Effector CD4-positive, alpha-beta T cell (primary cell): ENCODE results near the gene SUN3.
"Not testable (repeated sequence)": the region's sequence is repeated elsewhere in the genome, so short reads cannot be mapped to it uniquely, and the experiment has no call there.

Experiments
- DNase-seq: peaks from one replicate; pipeline ENCODE4 v3.0.0-alpha.2; 2020

The SUN3 gene

GRCh38 chr7:47943676-47944474 lies 85.0 kb downstream of the SUN3 start:
- no peak for DNase-seq

DNA sequence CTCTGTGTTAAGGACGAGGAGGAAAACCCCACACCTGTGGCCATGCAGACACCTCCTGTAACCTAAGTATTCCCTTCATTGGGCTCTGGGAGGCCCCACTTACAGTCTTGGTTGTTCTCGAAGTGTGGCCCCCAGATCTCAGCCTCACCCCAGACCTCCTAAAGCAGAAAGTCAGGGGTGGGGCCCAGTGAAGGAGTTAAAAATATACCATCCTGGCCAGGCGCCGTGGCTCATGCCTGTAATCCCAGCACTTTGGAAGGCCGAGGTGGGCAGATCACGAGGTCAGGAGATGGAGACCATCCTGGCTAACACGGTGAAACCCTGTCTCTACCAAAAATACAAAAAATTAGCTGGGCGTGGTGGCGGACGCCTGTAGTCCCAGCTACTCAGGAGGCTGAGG lies 86.3 kb downstream of the SUN3 start:
- not testable (repeated sequence) for DNase-seq

DNA sequence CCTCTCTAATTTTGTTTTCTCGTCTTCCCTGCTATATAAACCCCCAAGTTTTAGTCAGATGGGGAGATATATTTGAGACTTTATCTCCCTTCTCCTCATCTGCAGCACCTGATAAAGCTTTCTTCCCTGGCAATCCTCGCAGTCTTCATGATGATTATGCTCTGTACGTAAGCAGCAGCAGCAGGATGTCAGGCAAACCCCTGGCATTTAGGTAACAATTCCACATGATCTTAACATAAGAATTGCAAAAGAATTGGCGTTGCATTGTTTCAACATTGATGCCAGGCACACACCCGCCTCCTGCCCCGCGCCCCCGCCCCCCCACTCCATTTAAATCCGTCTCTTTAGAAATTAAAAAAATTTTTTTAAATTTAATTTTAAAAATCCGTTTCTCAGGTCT lies 86.8 kb downstream of the SUN3 start:
- DNase-seq: no peak

DNA sequence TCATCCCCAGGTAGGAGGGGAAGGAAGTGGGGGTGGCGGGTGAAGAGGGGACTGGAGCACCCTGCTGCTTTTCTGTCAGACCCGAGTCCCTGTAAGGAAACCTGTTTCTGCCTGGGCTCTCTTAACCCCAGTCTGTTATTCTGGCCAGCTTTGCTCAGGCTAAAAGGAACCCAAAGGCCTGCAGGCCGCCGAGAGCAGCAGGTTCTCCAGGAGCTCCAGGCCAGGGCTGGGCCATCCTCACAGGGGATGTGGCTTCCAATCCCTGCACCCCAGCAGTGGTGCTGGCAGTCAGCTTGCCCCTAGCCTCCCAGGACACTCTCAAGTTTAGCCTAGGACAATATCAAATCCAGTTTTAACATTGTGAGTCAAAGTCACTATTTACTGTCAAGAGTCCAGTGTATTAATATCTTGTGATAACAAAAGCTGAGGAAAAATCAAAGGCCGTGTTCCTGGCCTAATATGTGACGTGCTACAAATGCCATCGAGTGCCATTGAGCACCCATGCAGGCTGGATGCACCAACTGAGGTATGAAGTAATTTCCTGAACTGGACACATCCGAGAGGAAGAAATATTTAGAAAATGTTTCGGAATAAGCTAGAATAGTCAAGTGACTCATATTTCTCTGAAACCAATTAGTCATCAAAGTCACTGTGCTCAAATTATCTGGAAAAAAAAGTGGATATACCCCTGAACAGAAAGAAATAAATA lies 87.6 kb downstream of the SUN3 start:
- DNase-seq: no peak

DNA sequence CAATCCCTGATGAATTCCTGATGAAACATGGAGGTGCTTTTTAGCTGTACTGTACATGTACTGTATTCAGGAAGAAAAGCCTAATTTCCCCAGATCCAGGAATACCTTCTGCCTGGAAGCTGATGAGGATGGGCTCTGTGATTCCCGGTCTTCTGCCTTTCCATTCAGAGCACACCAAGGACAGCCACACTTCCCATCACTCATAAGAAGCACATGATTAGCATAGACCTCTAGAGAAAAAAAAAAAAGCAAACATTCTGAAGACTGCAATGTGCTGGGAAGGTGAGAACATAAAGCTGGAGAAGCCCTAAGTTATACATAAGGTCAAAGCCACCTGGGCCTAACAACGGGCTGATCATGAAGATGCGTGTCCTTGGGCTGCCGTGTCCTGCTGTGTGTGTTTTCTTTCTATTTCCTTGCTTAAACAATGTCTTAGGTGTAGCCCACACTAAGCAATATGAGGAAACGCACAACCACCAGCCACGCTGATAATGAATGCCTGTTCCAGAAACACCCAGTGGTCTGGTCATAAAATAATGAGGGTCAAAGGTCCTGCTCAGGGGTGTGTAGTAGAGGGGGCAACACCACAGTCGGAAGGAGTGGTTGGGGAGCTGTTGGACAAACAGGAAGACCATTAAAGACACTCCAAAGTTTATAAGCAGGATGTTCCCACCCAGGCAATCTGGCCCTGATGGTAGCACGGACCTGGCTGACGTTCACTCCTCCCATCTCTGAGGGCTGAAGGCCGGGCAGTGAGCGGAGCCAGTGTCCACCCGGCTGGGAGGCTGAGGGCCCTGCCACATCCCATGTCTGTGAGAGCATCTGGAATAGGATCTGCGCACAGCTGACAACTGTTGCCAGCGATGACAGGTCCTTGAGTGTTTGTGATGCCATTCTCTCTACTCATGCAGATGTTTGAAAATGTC lies 88.6 kb downstream of the SUN3 start:
- no peak for DNase-seq

GRCh38 chr7:47939425-47940036 lies 89.4 kb downstream of the SUN3 start:
- no peak for DNase-seq

GRCh38 chr7:47938574-47939165 lies 90.2 kb downstream of the SUN3 start:
- no peak for DNase-seq

GRCh38 chr7:47937711-47938573 lies 91.0 kb downstream of the SUN3 start:
- DNase-seq: no peak
